Upper lobe of left lung (tissue), 6 donors: Measurements from ENCODE around the gene GNAI1. TPM values are rescaled to one million over a fixed set of nuclear protein-coding genes. Genes with fewer than 3 reads are reported as not detected.

Source experiments
- ATAC-seq, 2 donors: fragments of 200-7000 bp; cut with Tn5 transposase; one replicate each; pipeline ENCODE4 v1.9.1; 2022; ENCODE audit warnings: mild to moderate bottlenecking in 2 of 2, moderate library complexity in 2 of 2; ENCODE audit not compliant: low FRiP score in 2 of 2
- DNase-seq, 2 donors: peaks; one replicate each; pipeline ENCODE4 v3.0.0-alpha.2; 2019 to 2020
- H3K27ac ChIP-seq, 4 donors: fragments of 200-600 bp; sonication (generic); one replicate each; pipeline ENCODE4 v1.5.1; 2016 to 2019
- H3K27me3 ChIP-seq, 4 donors: fragments of 200-600 bp; sonication (generic); one replicate each; pipeline ENCODE4 v1.5.1; 2017 to 2019
- H3K36me3 ChIP-seq, 4 donors: fragments of 200-600 bp; sonication (generic); one replicate each; pipeline ENCODE4 v1.5.1; 2016 to 2019
- H3K4me1 ChIP-seq, 4 donors: fragments of 200-600 bp; sonication (generic); one replicate each; pipeline ENCODE4 v1.5.1; 2018 to 2019
- H3K4me3 ChIP-seq, 4 donors: fragments of 200-600 bp; sonication (generic); one replicate each; pipeline ENCODE4 v1.5.1; 2017 to 2019; ENCODE audit warnings: mild to moderate bottlenecking in 2 of 4, moderate library complexity in 1 of 4
- H3K9me3 ChIP-seq, 4 donors: fragments of 200-600 bp; sonication (generic); one replicate each; pipeline ENCODE4 v1.5.1; 2018 to 2019
- CTCF ChIP-seq, 6 experiments: fragments of 450-650 bp in 4 of 6; fragments of 200-600 bp in 2 of 6; sonication (generic) in 2 of 6; IDR thresholded peaks; one replicate each; pipeline ENCODE4 v1.5.1; 2016 to 2019; ENCODE audit warnings: antibody characterized with exemption in 6 of 6
- EP300 ChIP-seq, 4 donors: sonication (generic); formaldehyde crosslinking; IDR thresholded peaks; one replicate each; pipeline ENCODE4 v1.5.1; 2017; ENCODE audit warnings: antibody characterized with exemption in 4 of 4, control low read depth in 2 of 4
- POLR2A ChIP-seq, 4 donors: fragments of 450-650 bp; IDR thresholded peaks; one replicate each; pipeline ENCODE4 v1.5.1; 2016 to 2017; ENCODE audit warnings: antibody characterized with exemption in 4 of 4, mild to moderate bottlenecking in 2 of 4
- POLR2AphosphoS5 ChIP-seq, 2 donors: sonication (generic); formaldehyde crosslinking; IDR thresholded peaks; one replicate each; pipeline ENCODE4 v1.5.1; 2017; ENCODE audit warnings: antibody characterized with exemption in 2 of 2
- WGBS, 2 donors: methylation state at CpG; one replicate each; pipeline ENCODE4 v1.1.5; 2017 to 2018; 5-methylcytosine and 5-hydroxymethylcytosine counted together
- total RNA-seq, 6 donors: library from RNA; depleted of rRNA in 4 of 6; stranded (reverse); fragments of >200 nt in 4 of 6; gene quantifications; one replicate each; pipeline versions ENCODE4 v1.1.0 to v1.2.1, GENCODE V29; 2016 to 2021
- donor health status: DM: no; HTN: no; CAD: no; lungs with moderate emphysema.
- donor health status: DM: no; HTN: yes; CAD: no; lungs with severe emphysema.

GNAI1 gene
- total RNA-seq, 6 donors from 2014 or later = 16.7 to 26.6 (median 21.5) TPM

- Histone ChIP-seq H3K36me3 (peaks cover 0 to 26% (median 0%) of the 10 kb centered on the region in 4 donors), H3K9me3 (no peaks in the 10 kb centered on the region), H3K4me1 (no peaks in the 10 kb centered on the region), H3K27ac (no peak overlapping the region), H3K4me3 (no peak overlapping the region), H3K27me3 (no peaks in the 10 kb centered on the region)
- TF ChIP-seq POLR2A (IDR thresholded peaks at IDR 0.05) = no peak
- no peak for TF ChIP-seq CTCF (IDR thresholded peaks at IDR 0.05)
- TF ChIP-seq POLR2AphosphoS5 (IDR thresholded peaks at IDR 0.05) = no peak
- ATAC-seq = no peak
- DNase-seq = no peak
- WGBS, 2 donors = 71 to 82% methylated on average over 3 of the region's 3 CpGs
Measured at GRCh38 chr7:80215734-80216133, 81.1 kb downstream of the GNAI1 start.

GRCh38 chr7:80216996-80217842 is 82.6 kb downstream of the GNAI1 start:
- DNase-seq (no peak), ATAC-seq (no peak)
- Histone ChIP-seq H3K27ac (no peak overlapping the region), H3K9me3 (no peaks in the 10 kb centered on the region), H3K27me3 (no peaks in the 10 kb centered on the region), H3K4me3 (no peak overlapping the region), H3K4me1 (no peaks in the 10 kb centered on the region), H3K36me3 (peaks cover 0 to 22% (median 0%) of the 10 kb centered on the region in 4 donors)
- TF ChIP-seq POLR2A (IDR thresholded peaks at IDR 0.05) (no peak), EP300 (IDR thresholded peaks at IDR 0.05) (no peak), POLR2AphosphoS5 (IDR thresholded peaks at IDR 0.05) (no peak), CTCF (IDR thresholded peaks at IDR 0.05) (no peak)
- WGBS, 2 donors = 82 to 87% methylated on average over 2 of the region's 2 CpGs

- no peaks in the 10 kb centered on the region for H3K4me1 ChIP-seq
- 69 to 71% methylated on average over 3 of the region's 3 CpGs for WGBS, 2 donors
- H3K4me3 ChIP-seq = no peak overlapping the region
- ATAC-seq = no peak
- TF ChIP-seq EP300 (IDR thresholded peaks at IDR 0.05) (no peak), CTCF (IDR thresholded peaks at IDR 0.05) (no peak), POLR2A (IDR thresholded peaks at IDR 0.05) (no peak), POLR2AphosphoS5 (IDR thresholded peaks at IDR 0.05) (no peak)
- no peak overlapping the region for H3K27ac ChIP-seq
- no peaks in the 10 kb centered on the region for H3K9me3 ChIP-seq
- peaks cover 0 to 15% (median 0%) of the 10 kb centered on the region in 4 donors for H3K36me3 ChIP-seq
- DNase-seq = no peak
- H3K27me3 ChIP-seq = no peaks in the 10 kb centered on the region
Measured at GRCh38 chr7:80218723-80219122, 84.1 kb downstream of the GNAI1 start.

- peaks cover 0 to 4% (median 0%) of the 10 kb centered on the region in 4 donors for H3K36me3 ChIP-seq
- no peaks in the 10 kb centered on the region for H3K4me1 ChIP-seq
- H3K27me3 ChIP-seq = no peaks in the 10 kb centered on the region
- 92 to 94% methylated on average over 6 of the region's 6 CpGs for WGBS, 2 donors
- no peak for DNase-seq
- no peak overlapping the region for H3K4me3 ChIP-seq
- no peak overlapping the region for H3K27ac ChIP-seq
- ATAC-seq = no peak
- TF ChIP-seq POLR2AphosphoS5 (IDR thresholded peaks at IDR 0.05) = no peak
- TF ChIP-seq POLR2A (IDR thresholded peaks at IDR 0.05) = no peak
- no peak for TF ChIP-seq CTCF (IDR thresholded peaks at IDR 0.05)
- TF ChIP-seq EP300 (IDR thresholded peaks at IDR 0.05) = no peak
- no peaks in the 10 kb centered on the region for H3K9me3 ChIP-seq
Measured at GRCh38 chr7:80220022-80220634, 85.5 kb downstream of the GNAI1 start.
